Left ventricle myocardium superior (tissue), 1 donor: Measurements from ENCODE around the gene ZNF518A. TPM values are rescaled to one million over a fixed set of nuclear protein-coding genes. Genes with fewer than 3 reads are reported as not detected.
"Not testable (repeated sequence)": the region's sequence is repeated elsewhere in the genome, so short reads cannot be mapped to it uniquely, and the experiment has no call there.

Source experiments
- ATAC-seq: fragments of 200-7000 bp; cut with Tn5 transposase; one replicate; pipeline ENCODE4 v1.9.1; 2020; ENCODE audit warnings: mild to moderate bottlenecking, moderate library complexity
- DNase-seq: peaks from one replicate; pipeline ENCODE4 v3.0.0-alpha.2; 2020
- intact Hi-C: fragments of 100-400 bp; cut with micrococcal nuclease; formaldehyde crosslinking; loops from one replicate; pipeline ENCODE4 v1.11.0; 2022
- total RNA-seq: library from RNA; stranded (reverse); fragmentation: NEBNext Ultra II Directional; extraction: Animal tissue kit (Norgen Biotek cat#: 25700); gene quantifications from one replicate; pipeline ENCODE4 v1.2.1, GENCODE V29; 2021
- donor health status: DM: no; HTN: yes; CAD: no; lungs with severe emphysema.

Gene ZNF518A
- total RNA-seq, 1 donor from 2014 or later, result 9.6 TPM

- intact Hi-C loops, result no loop called here
- DNase-seq, result peak; percentile 78
- peak; percentile 86 for ATAC-seq
These were observed 364 bp downstream of the ZNF518A start for GRCh38 chr10:96130326-96130995.

- ATAC-seq, result no peak
- intact Hi-C loops, result no loop called here
- DNase-seq, result no peak
These were observed 1.5 kb downstream of the ZNF518A start for GRCh38 chr10:96131621-96132020.

- ATAC-seq, result no peak
- no peak for DNase-seq
- intact Hi-C loops, result no loop called here
These were observed 3.0 kb downstream of the ZNF518A start for GRCh38 chr10:96133135-96133534.

GRCh38 chr10:96136810-96137209 is 6.7 kb downstream of the ZNF518A start:
- intact Hi-C loops, result no loop called here
- no peak for DNase-seq
- ATAC-seq, result no peak

- intact Hi-C loops, result no loop called here
- ATAC-seq (no peak), DNase-seq (no peak)
These were observed 7.5 kb downstream of the ZNF518A start for GRCh38 chr10:96137567-96137966.

GRCh38 chr10:96138102-96138501 is 8.0 kb downstream of the ZNF518A start:
- ATAC-seq (no peak), DNase-seq (no peak)
- intact Hi-C loops, result no loop called here

GRCh38 chr10:96152437-96152836 is 22.3 kb downstream of the ZNF518A start:
- intact Hi-C loops, result no loop called here
- no peak for ATAC-seq

GRCh38 chr10:96153070-96153469 is 23.0 kb downstream of the ZNF518A start:
- ATAC-seq (no peak), DNase-seq (no peak)
- intact Hi-C loops, result no loop called here

More at GRCh38 chr10:96152437-96152836, 22.3 kb downstream of the ZNF518A start:
- no peak for DNase-seq

GRCh38 chr10:96165726-96166125 is 35.6 kb downstream of the ZNF518A start:
- DNase-seq, result no peak
- intact Hi-C loops, result no loop called here
- ATAC-seq, result no peak

- intact Hi-C loops, result no loop called here
- no peak for ATAC-seq
These were observed 38.4 kb downstream of the ZNF518A start for GRCh38 chr10:96168546-96168945.

GRCh38 chr10:96170230-96170629 is 40.1 kb downstream of the ZNF518A start:
- DNase-seq, result no peak
- intact Hi-C loops, result no loop called here
- ATAC-seq, result no peak

More at GRCh38 chr10:96168546-96168945, 38.4 kb downstream of the ZNF518A start:
- DNase-seq, result no peak

GRCh38 chr10:96172666-96173065 is 42.6 kb downstream of the ZNF518A start:
- DNase-seq (no peak), ATAC-seq (no peak)
- intact Hi-C loops, result no loop called here

GRCh38 chr10:96176985-96177384 is 46.9 kb downstream of the ZNF518A start:
- DNase-seq (no peak), ATAC-seq (no peak)
- intact Hi-C loops, result no loop called here

- no peak for DNase-seq
- intact Hi-C loops, result no loop called here
- ATAC-seq, result no peak
These were observed 58.3 kb downstream of the ZNF518A start for GRCh38 chr10:96188421-96188820.

- intact Hi-C loops, result no loop called here
- ATAC-seq, result no peak
- no peak for DNase-seq
These were observed 58.8 kb downstream of the ZNF518A start for GRCh38 chr10:96188916-96189315.

GRCh38 chr10:96189505-96189904 is 59.4 kb downstream of the ZNF518A start:
- DNase-seq, intact Hi-C loops, ATAC-seq: not testable (repeated sequence)

- intact Hi-C loops, result no loop called here
- ATAC-seq (no peak), DNase-seq (no peak)
These were observed 71.4 kb downstream of the ZNF518A start for GRCh38 chr10:96201525-96201924.

- ATAC-seq, result no peak
- no peak for DNase-seq
- intact Hi-C loops, result no loop called here
These were observed 75.5 kb downstream of the ZNF518A start for GRCh38 chr10:96205580-96205979.

- DNase-seq (no peak), ATAC-seq (no peak)
- intact Hi-C loops, result no loop called here
These were observed 78.2 kb downstream of the ZNF518A start for GRCh38 chr10:96208271-96208670.

GRCh38 chr10:96208946-96209345 is 78.8 kb downstream of the ZNF518A start:
- no peak for ATAC-seq
- intact Hi-C loops, result no loop called here
- no peak for DNase-seq

GRCh38 chr10:96211764-96212163 is 81.7 kb downstream of the ZNF518A start:
- DNase-seq (no peak), ATAC-seq (no peak)
- intact Hi-C loops, result no loop called here
